GM10266 (cell line): Measurements from ENCODE around the gene CYS1.
A peak's percentile ranks its signal among the peaks of the same experiment; 100 is the strongest.

Experiments used
- DNase-seq: peaks from one replicate; pipeline ENCODE4 v3.0.0; 2012; ENCODE audit errors: extremely low spot score
- CTCF ChIP-seq: IDR thresholded peaks from 2 replicates; pipeline ENCODE4 v1.5.1; 2012; ENCODE audit warnings: mild to moderate bottlenecking, low read depth; ENCODE audit not compliant: control insufficient read depth, insufficient read depth; ENCODE audit errors: missing control alignments

Gene CYS1

GRCh38 chr2:10079870-10080535 lies at the start of gene CYS1:
Gene CYS1 (minus strand): TSS chr2:10080411. CDS start chr2:10080223, 188 bp downstream.
- peak; percentile 70 for TF ChIP-seq CTCF
- peak; percentile 82 for DNase-seq

GRCh38 chr2:10129490-10129889 lies 49.3 kb upstream of the CYS1 start:
- no peak for TF ChIP-seq CTCF
- no peak for DNase-seq

- DNase-seq: no peak
- TF ChIP-seq CTCF: no peak
Measured at GRCh38 chr2:10128420-10128819, 48.2 kb upstream of the CYS1 start.

GRCh38 chr2:10126632-10127026 lies 46.4 kb upstream of the CYS1 start:
- DNase-seq: no peak
- no peak for TF ChIP-seq CTCF

GRCh38 chr2:10125842-10126631 lies 45.8 kb upstream of the CYS1 start:
- no peak for TF ChIP-seq CTCF
- no peak for DNase-seq

GRCh38 chr2:10124538-10125045 lies 44.4 kb upstream of the CYS1 start:
- peak; percentile 57 for DNase-seq
- peak; percentile 66 for TF ChIP-seq CTCF

GRCh38 chr2:10123281-10123680 lies 43.1 kb upstream of the CYS1 start:
- no peak for DNase-seq
- no peak for TF ChIP-seq CTCF
